ENCODE results near the gene MCM3AP.
"Not testable (repeated sequence)": the region's sequence is repeated elsewhere in the genome, so short reads cannot be mapped to it uniquely, and the experiment has no call there.

Gene MCM3AP

GRCh38 chr21:46207006-46207919 is 78.1 kb downstream of the MCM3AP start:
- Histone ChIP-seq H3K27me3 (ENCODE audit: control insufficient read depth, insufficient read depth, low read length) (no peaks in the 10 kb centered on the region), H3K4me1 (ENCODE audit: control insufficient read depth, insufficient read depth, low read length) (peaks cover 5% of the 10 kb centered on the region), H3K27ac (ENCODE audit: low read depth, low read length) (peak overlapping the region; percentile 21; the same call in 1 of the 2 replicates), H3K9me3 (ENCODE audit: control insufficient read depth, insufficient read depth, low read depth, low read length) (no peaks in the 10 kb centered on the region), H3K9ac (ENCODE audit: low read length) (no peak overlapping the region), H3K36me3 (ENCODE audit: control insufficient read depth, insufficient read depth, low read length) (peaks cover 90% of the 10 kb centered on the region), H3K4me3 (ENCODE audit: low read depth, low read length) (no peak overlapping the region)

GRCh38 chr21:46206163-46207005 is 79.0 kb downstream of the MCM3AP start:
- H3K4me1 ChIP-seq (ENCODE audit: control insufficient read depth, insufficient read depth, low read length) = peaks cover 5% of the 10 kb centered on the region
- peak overlapping the region; percentile 21; the same call in 1 of the 2 replicates for H3K27ac ChIP-seq (ENCODE audit: low read depth, low read length)
- peaks cover 84% of the 10 kb centered on the region for H3K36me3 ChIP-seq (ENCODE audit: control insufficient read depth, insufficient read depth, low read length)
- H3K4me3 ChIP-seq (ENCODE audit: low read depth, low read length) = no peak overlapping the region
- no peaks in the 10 kb centered on the region for H3K27me3 ChIP-seq (ENCODE audit: control insufficient read depth, insufficient read depth, low read length)
- no peak overlapping the region for H3K9ac ChIP-seq (ENCODE audit: low read length)
- no peaks in the 10 kb centered on the region for H3K9me3 ChIP-seq (ENCODE audit: control insufficient read depth, insufficient read depth, low read depth, low read length)

- Histone ChIP-seq H3K9ac (ENCODE audit: low read length) (no peak overlapping the region), H3K36me3 (ENCODE audit: control insufficient read depth, insufficient read depth, low read length) (peaks cover 83% of the 10 kb centered on the region), H3K4me3 (ENCODE audit: low read depth, low read length) (no peak overlapping the region), H3K27ac (ENCODE audit: low read depth, low read length) (no peak overlapping the region), H3K9me3 (ENCODE audit: control insufficient read depth, insufficient read depth, low read depth, low read length) (no peaks in the 10 kb centered on the region), H3K27me3 (ENCODE audit: control insufficient read depth, insufficient read depth, low read length) (no peaks in the 10 kb centered on the region), H3K4me1 (ENCODE audit: control insufficient read depth, insufficient read depth, low read length) (peaks cover 5% of the 10 kb centered on the region)
Observed at GRCh38 chr21:46205766-46206162, 79.6 kb downstream of the MCM3AP start.

GRCh38 chr21:46205166-46205565 is 80.2 kb downstream of the MCM3AP start:
- no peaks in the 10 kb centered on the region for H3K9me3 ChIP-seq (ENCODE audit: control insufficient read depth, insufficient read depth, low read depth, low read length)
- H3K27ac ChIP-seq (ENCODE audit: low read depth, low read length) = no peak overlapping the region
- no peak overlapping the region for H3K9ac ChIP-seq (ENCODE audit: low read length)
- H3K4me3 ChIP-seq (ENCODE audit: low read depth, low read length) = no peak overlapping the region
- no peaks in the 10 kb centered on the region for H3K27me3 ChIP-seq (ENCODE audit: control insufficient read depth, insufficient read depth, low read length)
- peaks cover 84% of the 10 kb centered on the region for H3K36me3 ChIP-seq (ENCODE audit: control insufficient read depth, insufficient read depth, low read length)
- peaks cover 5% of the 10 kb centered on the region for H3K4me1 ChIP-seq (ENCODE audit: control insufficient read depth, insufficient read depth, low read length)

- Histone ChIP-seq H3K9me3 (ENCODE audit: control insufficient read depth, insufficient read depth, low read depth, low read length) (no peaks in the 10 kb centered on the region), H3K4me3 (ENCODE audit: low read depth, low read length) (no peak overlapping the region), H3K4me1 (ENCODE audit: control insufficient read depth, insufficient read depth, low read length) (peaks cover 5% of the 10 kb centered on the region), H3K27me3 (ENCODE audit: control insufficient read depth, insufficient read depth, low read length) (no peaks in the 10 kb centered on the region), H3K9ac (ENCODE audit: low read length) (no peak overlapping the region), H3K27ac (ENCODE audit: low read depth, low read length) (peak overlapping the region; percentile 65; the same call in 1 of the 2 replicates), H3K36me3 (ENCODE audit: control insufficient read depth, insufficient read depth, low read length) (peaks cover 81% of the 10 kb centered on the region)
Observed at GRCh38 chr21:46203203-46203600, 82.2 kb downstream of the MCM3AP start.

- Histone ChIP-seq H3K27ac (ENCODE audit: low read depth, low read length) (peak overlapping the region; percentile 65; the same call in 1 of the 2 replicates), H3K27me3 (ENCODE audit: control insufficient read depth, insufficient read depth, low read length) (no peaks in the 10 kb centered on the region), H3K9me3 (ENCODE audit: control insufficient read depth, insufficient read depth, low read depth, low read length) (no peaks in the 10 kb centered on the region), H3K9ac (ENCODE audit: low read length) (no peak overlapping the region), H3K4me1 (ENCODE audit: control insufficient read depth, insufficient read depth, low read length) (peaks cover 5% of the 10 kb centered on the region), H3K36me3 (ENCODE audit: control insufficient read depth, insufficient read depth, low read length) (peaks cover 81% of the 10 kb centered on the region), H3K4me3 (ENCODE audit: low read depth, low read length) (no peak overlapping the region)
Observed at GRCh38 chr21:46202592-46203202, 82.7 kb downstream of the MCM3AP start.

GRCh38 chr21:46200877-46201803 is 84.3 kb downstream of the MCM3AP start:
- H3K27me3 ChIP-seq (ENCODE audit: control insufficient read depth, insufficient read depth, low read length); H3K9me3 ChIP-seq (ENCODE audit: control insufficient read depth, insufficient read depth, low read depth, low read length); H3K27ac ChIP-seq (ENCODE audit: low read depth, low read length); H3K4me1 ChIP-seq (ENCODE audit: control insufficient read depth, insufficient read depth, low read length); H3K4me3 ChIP-seq (ENCODE audit: low read depth, low read length); H3K9ac ChIP-seq (ENCODE audit: low read length): not testable (repeated sequence)
- peaks cover 80% of the 10 kb centered on the region for H3K36me3 ChIP-seq (ENCODE audit: control insufficient read depth, insufficient read depth, low read length)

GRCh38 chr21:46199436-46200373 is 85.7 kb downstream of the MCM3AP start:
- Histone ChIP-seq H3K27me3 (ENCODE audit: control insufficient read depth, insufficient read depth, low read length) (no peaks in the 10 kb centered on the region), H3K4me1 (ENCODE audit: control insufficient read depth, insufficient read depth, low read length) (peaks cover 5% of the 10 kb centered on the region), H3K36me3 (ENCODE audit: control insufficient read depth, insufficient read depth, low read length) (peaks cover 80% of the 10 kb centered on the region), H3K4me3 (ENCODE audit: low read depth, low read length) (no peak overlapping the region), H3K9me3 (ENCODE audit: control insufficient read depth, insufficient read depth, low read depth, low read length) (no peaks in the 10 kb centered on the region), H3K9ac (ENCODE audit: low read length) (no peak overlapping the region), H3K27ac (ENCODE audit: low read depth, low read length) (no peak overlapping the region)

- H3K4me1 ChIP-seq (ENCODE audit: control insufficient read depth, insufficient read depth, low read length) = no peaks in the 10 kb centered on the region
- H3K4me3 ChIP-seq (ENCODE audit: low read depth, low read length) = no peak overlapping the region
- no peaks in the 10 kb centered on the region for H3K27me3 ChIP-seq (ENCODE audit: control insufficient read depth, insufficient read depth, low read length)
- no peaks in the 10 kb centered on the region for H3K9me3 ChIP-seq (ENCODE audit: control insufficient read depth, insufficient read depth, low read depth, low read length)
- no peak overlapping the region for H3K9ac ChIP-seq (ENCODE audit: low read length)
- H3K36me3 ChIP-seq (ENCODE audit: control insufficient read depth, insufficient read depth, low read length) = peaks cover 87% of the 10 kb centered on the region
- no peak overlapping the region for H3K27ac ChIP-seq (ENCODE audit: low read depth, low read length)
Observed at GRCh38 chr21:46196733-46197132, 88.7 kb downstream of the MCM3AP start.
